Lower leg skin (tissue), 4 donors: Measurements from ENCODE around the gene CCDC106. TPM values are rescaled to one million over a fixed set of nuclear protein-coding genes. Genes with fewer than 3 reads are reported as not detected.

Experiments
- DNase-seq, 2 donors: peaks; one replicate each; pipeline ENCODE4 v3.0.0-alpha.2; 2019; ENCODE audit warnings: low spot score in 2 of 2
- H3K4me3 ChIP-seq: fragments of 200-600 bp; sonication (generic); 2 replicates; pipeline ENCODE4 v1.5.1; 2017; ENCODE audit warnings: mild to moderate bottlenecking, low read depth; ENCODE audit not compliant: poor library complexity, severe bottlenecking
- CTCF ChIP-seq, 3 donors: fragments of 450-650 bp; IDR thresholded peaks; one replicate each; pipeline ENCODE4 v1.5.1; 2016; ENCODE audit warnings: antibody characterized with exemption in 3 of 3, mild to moderate bottlenecking in 3 of 3, moderate library complexity in 2 of 3
- POLR2A ChIP-seq, 2 donors: fragments of 450-650 bp; IDR thresholded peaks; one replicate each; pipeline ENCODE4 v1.6.1; 2016 to 2017; ENCODE audit warnings: antibody characterized with exemption in 2 of 2, mild to moderate bottlenecking in 1 of 2, moderate library complexity in 1 of 2
- WGBS, 2 donors: methylation state at CpG; one replicate each; pipeline ENCODE4 v1.1.5; 2018; 5-methylcytosine and 5-hydroxymethylcytosine counted together
- intact Hi-C: fragments of 100-400 bp; cut with DNase I; formaldehyde crosslinking; loops from one replicate; pipeline ENCODE4 v1.15.0; 2023; ENCODE audit warnings: low total_unique reads
- total RNA-seq, 4 donors: library from RNA; depleted of rRNA; stranded (reverse); fragments of >200 nt; gene quantifications; one replicate each; pipeline ENCODE4 v1.1.0, GENCODE V29; 2016

CCDC106 gene
- total RNA-seq, 4 donors from 2014 or later: 7.9 to 10.4 (median 8.5) TPM

- WGBS, 2 donors: 70 to 74% methylated on average over 7 of the region's 7 CpGs
- no peak overlapping the region for H3K4me3 ChIP-seq
- TF ChIP-seq CTCF (IDR thresholded peaks at IDR 0.05) (no peak), POLR2A (IDR thresholded peaks at IDR 0.05) (no peak)
- intact Hi-C loops: no loop called here
- no peak for DNase-seq
Measured at GRCh38 chr19:55661826-55662225, 13.8 kb downstream of the CCDC106 start.

GRCh38 chr19:55663846-55664536 is 16.0 kb downstream of the CCDC106 start:
- no peak for DNase-seq
- 88 to 94% methylated on average over 12 to 20 of the region's 20 CpGs for WGBS, 2 donors
- TF ChIP-seq POLR2A (IDR thresholded peaks at IDR 0.05) (no peak), CTCF (IDR thresholded peaks at IDR 0.05) (no peak)
- intact Hi-C loops: no loop called here
- H3K4me3 ChIP-seq: no peak overlapping the region

GRCh38 chr19:55666343-55667005 is 18.5 kb downstream of the CCDC106 start:
- WGBS, 2 donors: 80% methylated on average over 12 of the region's 12 CpGs
- intact Hi-C loops: no loop called here
- H3K4me3 ChIP-seq: no peak overlapping the region
- DNase-seq: no peak
- TF ChIP-seq POLR2A (IDR thresholded peaks at IDR 0.05) (no peak), CTCF (IDR thresholded peaks at IDR 0.05) (no peak)

- H3K4me3 ChIP-seq: no peak overlapping the region
- intact Hi-C loops: no loop called here
- 83 to 98% methylated on average over 4 of the region's 4 CpGs for WGBS, 2 donors
- DNase-seq: no peak
- TF ChIP-seq POLR2A (IDR thresholded peaks at IDR 0.05) (no peak), CTCF (IDR thresholded peaks at IDR 0.05) (no peak)
Measured at GRCh38 chr19:55667006-55667381, 19.0 kb downstream of the CCDC106 start.

- WGBS, 2 donors: 75 to 86% methylated on average over 11 to 12 of the region's 12 CpGs
- intact Hi-C loops: no loop called here
- no peak for DNase-seq
- TF ChIP-seq CTCF (IDR thresholded peaks at IDR 0.05): no peak
- TF ChIP-seq POLR2A (IDR thresholded peaks at IDR 0.05): no peak
- H3K4me3 ChIP-seq: no peak overlapping the region
Measured at GRCh38 chr19:55667511-55667910, 19.5 kb downstream of the CCDC106 start.
